Renal cortical epithelial cell (primary cell): ENCODE data around the gene TAMALIN. TPM values are rescaled to one million over a fixed set of nuclear protein-coding genes. Genes with fewer than 3 reads are reported as not detected.

Experiments
- DNase-seq: peaks from one replicate; pipeline ENCODE4 v3.0.0-alpha.2; 2011; ENCODE audit warnings: low read depth
- total RNA-seq: library from RNA; depleted of rRNA; stranded (reverse); fragments of >200 nt; gene quantifications from 2 replicates; pipeline ENCODE4 v1.2.3, GENCODE V29; 2014

Gene TAMALIN
- total RNA-seq, 1 donor from 2014 or later, result 2.2 TPM

GRCh38 chr12:52013626-52014310, 7.0 kb downstream of the TAMALIN start:
- DNase-seq, result no peak

GRCh38 chr12:52014567-52015530, 8.1 kb downstream of the TAMALIN start:
- no peak for DNase-seq

GRCh38 chr12:52015532-52016041, 8.8 kb downstream of the TAMALIN start:
- DNase-seq, result no peak

GRCh38 chr12:52018433-52019112, 11.8 kb downstream of the TAMALIN start:
- no peak for DNase-seq

GRCh38 chr12:52019113-52019770, 12.5 kb downstream of the TAMALIN start:
- peak; percentile 72 for DNase-seq

- DNase-seq, result no peak
Measured at GRCh38 chr12:52020539-52021336, 14.0 kb downstream of the TAMALIN start.

GRCh38 chr12:52022841-52023181, 16.1 kb downstream of the TAMALIN start:
- DNase-seq, result no peak

GRCh38 chr12:52023182-52023975, 16.6 kb downstream of the TAMALIN start:
- no peak for DNase-seq

GRCh38 chr12:52023976-52024688, 17.4 kb downstream of the TAMALIN start:
- DNase-seq, result no peak

- peak; percentile 47 for DNase-seq
Measured at GRCh38 chr12:52024845-52025230, 18.1 kb downstream of the TAMALIN start.

GRCh38 chr12:52026263-52026662, 19.5 kb downstream of the TAMALIN start:
- no peak for DNase-seq

- no peak for DNase-seq
Measured at GRCh38 chr12:52027085-52027843, 20.5 kb downstream of the TAMALIN start.

- DNase-seq, result peak; percentile 59
Measured at GRCh38 chr12:52029685-52030084, 22.9 kb downstream of the TAMALIN start.

- peak; percentile 52 for DNase-seq
Measured at GRCh38 chr12:52032446-52032803, 25.7 kb downstream of the TAMALIN start.

- peak; percentile 89 for DNase-seq
Measured at GRCh38 chr12:52032804-52033445, 26.2 kb downstream of the TAMALIN start.

GRCh38 chr12:52033446-52034140, 26.8 kb downstream of the TAMALIN start:
- no peak for DNase-seq

- no peak for DNase-seq
Measured at GRCh38 chr12:52035190-52035589, 28.4 kb downstream of the TAMALIN start.

- no peak for DNase-seq
Measured at GRCh38 chr12:52035926-52036325, 29.2 kb downstream of the TAMALIN start.
